ENCODE measurements around the gene TOMM20L. TPM values are rescaled to one million over a fixed set of nuclear protein-coding genes. Genes with fewer than 3 reads are reported as not detected.
"Not testable (repeated sequence)": the region's sequence is repeated elsewhere in the genome, so short reads cannot be mapped to it uniquely, and the experiment has no call there.

The TOMM20L gene
- total and polyA plus RNA-seq, 8 donors = 0.25 to 0.51 (median 0.38) TPM; not detected in 5

DNA sequence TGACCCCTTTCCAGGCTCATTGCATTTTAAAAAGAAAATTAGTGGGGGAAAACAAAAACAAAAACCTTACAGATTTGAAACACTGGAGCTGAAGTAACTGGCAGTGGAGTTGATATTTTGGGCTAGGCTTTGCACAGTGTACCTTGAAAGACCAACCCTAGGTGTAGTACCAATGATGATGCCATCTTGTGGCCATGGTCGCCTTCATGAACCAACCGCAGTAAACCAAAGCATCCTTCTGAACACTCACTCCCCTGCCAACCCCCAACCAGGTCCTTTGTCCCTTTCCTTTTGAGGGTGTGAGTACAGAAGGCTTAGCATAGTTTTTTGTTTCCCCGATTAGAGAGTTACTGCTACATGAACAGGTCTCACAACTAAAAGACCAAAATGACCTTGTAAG lies 5.9 kb downstream of the TOMM20L start:
- no peak for DNase-seq
- H3K4me3 ChIP-seq = no peak overlapping the region

DNA sequence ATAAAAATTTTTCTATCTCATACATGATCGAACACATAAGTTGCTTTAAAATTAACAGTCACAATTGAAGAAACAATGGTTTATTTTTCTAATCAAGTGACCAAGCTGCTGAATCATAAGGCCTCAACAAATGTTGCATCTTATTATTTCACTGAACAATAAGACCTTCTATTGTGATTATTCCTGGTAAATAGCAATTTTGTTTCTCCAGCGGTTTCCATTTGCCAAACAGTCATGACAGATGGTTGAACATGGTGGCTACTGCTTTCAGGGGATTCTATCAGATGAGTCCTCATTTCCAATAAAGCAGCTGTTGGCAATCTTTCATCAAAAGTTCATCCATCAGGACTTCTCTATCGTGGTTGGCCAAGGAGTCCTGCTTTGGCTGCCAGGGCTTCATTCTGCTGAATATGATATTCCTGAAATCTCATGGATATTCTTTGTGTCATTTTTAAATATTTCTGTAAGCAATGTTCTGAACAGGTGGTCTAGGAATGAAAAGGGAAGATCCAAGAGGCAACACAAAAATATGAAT lies 13.0 kb downstream of the TOMM20L start:
- Histone ChIP-seq H3K4me1 (no peaks in the 10 kb centered on the region), H3K36me3 (peaks cover 0 to 36% (median 11%) of the 10 kb centered on the region in 3 donors), H3K9me3 (no peaks in the 10 kb centered on the region), H3K4me3 (no peak overlapping the region), H3K27me3 (no peaks in the 10 kb centered on the region), H3K27ac (no peak overlapping the region)
- no peak for FAIRE-seq
- TF ChIP-seq CTCF (IDR thresholded peaks at IDR 0.05) = no peak
- WGBS, 2 donors = 92 to 93% methylated on average over 3 of the region's 3 CpGs
- intact Hi-C loops (cut with DNase I) = no loop called here
- no peak for ATAC-seq
- DNase-seq = no peak

More for the DNA sequence above, 5.9 kb downstream of the TOMM20L start:
- intact Hi-C loops (cut with DNase I) = no loop called here
- Histone ChIP-seq H3K27me3 (no peaks in the 10 kb centered on the region), H3K4me1 (peaks cover 0 to 3% (median 0%) of the 10 kb centered on the region in 3 donors), H3K9me3 (no peaks in the 10 kb centered on the region), H3K36me3 (no peaks in the 10 kb centered on the region), H3K27ac (no peak overlapping the region)
- WGBS, 2 donors = 80 to 87% methylated on average over 3 of the region's 3 CpGs
- TF ChIP-seq CTCF (IDR thresholded peaks at IDR 0.05) = no peak
- FAIRE-seq (no peak), ATAC-seq (no peak)

DNA sequence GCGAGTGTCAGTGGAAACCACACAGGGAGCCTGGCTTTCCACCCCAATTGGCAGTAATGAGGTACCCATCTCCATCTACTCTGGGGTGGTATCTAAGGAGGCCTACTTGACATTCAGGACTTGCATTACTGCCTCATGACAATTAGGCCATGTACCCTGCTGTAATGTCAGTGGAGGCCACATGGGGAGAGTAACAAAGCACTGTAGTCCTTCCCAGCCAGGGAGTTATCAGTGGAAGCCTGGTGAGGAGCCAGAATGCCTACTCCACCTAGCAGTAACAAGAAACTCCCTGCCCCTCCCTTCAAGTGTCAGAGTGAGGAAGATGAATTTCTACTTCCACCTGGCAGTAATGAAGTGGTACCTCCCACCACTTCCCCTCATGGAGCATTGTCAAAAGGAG lies 19.1 kb downstream of the TOMM20L start:
- FAIRE-seq (no peak), DNase-seq (no peak), ATAC-seq (peak in 1 of 4 donors; percentile 41)
- intact Hi-C loops (cut with DNase I) = no loop called here
- H3K27me3 ChIP-seq = no peaks in the 10 kb centered on the region
- H3K36me3 ChIP-seq = peaks cover 0 to 24% (median 14%) of the 10 kb centered on the region in 3 donors
- no peak overlapping the region for H3K4me3 ChIP-seq
- no peaks in the 10 kb centered on the region for H3K9me3 ChIP-seq
- WGBS, 2 donors = 98 to 100% methylated on average over 1 of the region's 1 CpG
- peaks cover 0 to 5% (median 3%) of the 10 kb centered on the region in 3 donors for H3K4me1 ChIP-seq
- TF ChIP-seq CTCF (IDR thresholded peaks at IDR 0.05) = no peak
- H3K27ac ChIP-seq = no peak overlapping the region

DNA sequence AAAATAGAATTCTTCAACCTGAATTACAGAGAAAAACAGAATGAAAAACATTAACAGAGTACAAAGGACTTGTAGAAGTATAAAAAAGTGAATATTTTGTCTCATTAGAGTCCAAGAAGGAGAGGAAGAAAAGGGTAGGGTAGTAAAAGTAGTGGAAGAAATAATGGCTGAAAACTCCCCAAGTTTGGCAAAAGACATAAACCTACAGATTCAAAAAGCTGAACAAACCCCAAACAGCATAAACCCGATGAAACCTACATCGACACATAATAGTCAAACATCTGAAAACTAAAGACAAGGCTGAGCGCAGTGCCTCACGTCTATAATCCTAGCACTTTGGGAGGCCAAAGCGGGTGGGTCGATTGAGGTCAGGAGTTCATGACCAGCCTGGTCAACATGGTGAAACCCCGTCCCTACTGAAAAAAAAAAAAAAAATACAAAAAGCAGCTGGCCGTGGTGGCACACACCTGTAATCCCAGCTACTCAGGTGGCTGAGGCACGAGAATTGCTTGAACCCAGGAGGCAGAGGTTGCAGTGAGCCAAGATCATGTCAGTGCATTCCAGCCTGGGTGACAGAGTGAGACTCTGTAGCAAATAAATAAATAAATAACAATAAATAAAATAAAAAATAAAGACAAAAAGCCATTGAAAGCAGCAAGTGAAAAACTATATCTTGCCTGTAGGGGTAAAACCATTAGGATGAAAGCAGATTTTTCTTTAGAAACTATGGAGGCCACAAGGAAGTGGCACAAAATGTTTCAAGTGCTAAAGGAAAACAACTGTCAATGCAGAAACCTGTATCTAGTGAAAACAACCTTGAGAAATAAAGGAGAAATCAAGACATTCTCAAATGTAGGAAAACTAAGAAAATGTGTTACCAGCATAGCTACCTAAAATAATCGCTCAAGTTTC lies 20.2 kb downstream of the TOMM20L start:
- WGBS, 2 donors = 97% methylated on average over 10 of the region's 10 CpGs
- H3K36me3 ChIP-seq = peaks cover 0 to 14% (median 11%) of the 10 kb centered on the region in 3 donors
- intact Hi-C loops (cut with DNase I) = no loop called here
- TF ChIP-seq CTCF (IDR thresholded peaks at IDR 0.05) = no peak
- ATAC-seq (no peak), DNase-seq (no peak), FAIRE-seq (no peak)
- H3K27ac ChIP-seq = no peak overlapping the region
- no peaks in the 10 kb centered on the region for H3K9me3 ChIP-seq
- H3K27me3 ChIP-seq = no peaks in the 10 kb centered on the region
- peaks cover 0 to 5% (median 3%) of the 10 kb centered on the region in 3 donors for H3K4me1 ChIP-seq
- no peak overlapping the region for H3K4me3 ChIP-seq

DNA sequence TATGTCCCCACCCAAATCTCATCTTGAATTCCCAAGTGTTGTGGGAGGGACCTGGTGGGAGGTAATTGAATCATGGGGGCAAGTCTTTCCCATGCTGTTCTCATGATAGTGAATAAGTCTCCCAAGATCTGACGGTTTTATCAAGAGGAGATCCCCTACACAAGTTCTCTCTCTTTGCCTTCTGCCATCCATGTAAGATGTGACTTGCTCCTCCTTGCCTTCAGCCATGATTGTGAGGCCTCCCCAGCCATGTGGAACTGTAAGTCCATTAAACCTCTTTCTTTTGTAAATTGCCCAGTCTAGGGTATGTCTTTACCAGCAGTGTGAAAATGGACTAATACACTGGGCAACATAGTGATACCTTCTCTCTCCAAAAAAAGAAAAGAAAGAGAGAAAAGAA lies 21.2 kb downstream of the TOMM20L start:
- intact Hi-C loops (cut with DNase I); DNase-seq; ATAC-seq; H3K36me3 ChIP-seq; H3K9me3 ChIP-seq; H3K4me3 ChIP-seq; H3K27me3 ChIP-seq; H3K27ac ChIP-seq; FAIRE-seq; H3K4me1 ChIP-seq: not testable (repeated sequence)
- 90 to 97% methylated on average over 1 of the region's 1 CpG for WGBS, 2 donors

Data from pancreas (tissue), 10 donors.